Measurements from ENCODE around the gene SNAP29.

The SNAP29 gene

GRCh38 chr22:20847318-20847822, 11.4 kb upstream of the SNAP29 start:
- no peak for TF ChIP-seq ZNF274 (IDR thresholded peaks at IDR 0.05; ENCODE audit: low read depth, low read length)
- no peak overlapping the region for H3K4me3 ChIP-seq (ENCODE audit: low read length)

- no peak overlapping the region for H3K4me3 ChIP-seq (ENCODE audit: low read length)
- TF ChIP-seq ZNF274 (IDR thresholded peaks at IDR 0.05; ENCODE audit: low read depth, low read length) = no peak
Observed at GRCh38 chr22:20852076-20852475, 6.7 kb upstream of the SNAP29 start.

GRCh38 chr22:20852503-20852902, 6.3 kb upstream of the SNAP29 start:
- H3K4me3 ChIP-seq (ENCODE audit: low read length) = no peak overlapping the region
- TF ChIP-seq ZNF274 (IDR thresholded peaks at IDR 0.05; ENCODE audit: low read depth, low read length) = no peak

GRCh38 chr22:20853236-20853660, 5.6 kb upstream of the SNAP29 start:
- TF ChIP-seq ZNF274 (IDR thresholded peaks at IDR 0.05; ENCODE audit: low read depth, low read length) = no peak
- no peak overlapping the region for H3K4me3 ChIP-seq (ENCODE audit: low read length)

GRCh38 chr22:20857247-20857643, 1.6 kb upstream of the SNAP29 start:
- TF ChIP-seq ZNF274 (IDR thresholded peaks at IDR 0.05; ENCODE audit: low read depth, low read length) = no peak
- H3K4me3 ChIP-seq (ENCODE audit: low read length) = peak overlapping the region; percentile 93

- H3K4me3 ChIP-seq (ENCODE audit: low read length) = peak overlapping the region; percentile 93
- no peak for TF ChIP-seq ZNF274 (IDR thresholded peaks at IDR 0.05; ENCODE audit: low read depth, low read length)
Observed at GRCh38 chr22:20857838-20858614, 781 bp upstream of the SNAP29 start.

GRCh38 chr22:20859615-20860014, 808 bp downstream of the SNAP29 start:
- no peak for TF ChIP-seq ZNF274 (IDR thresholded peaks at IDR 0.05; ENCODE audit: low read depth, low read length)
- peak overlapping the region; percentile 71 for H3K4me3 ChIP-seq (ENCODE audit: low read length)

- H3K4me3 ChIP-seq (ENCODE audit: low read length) = no peak overlapping the region
- no peak for TF ChIP-seq ZNF274 (IDR thresholded peaks at IDR 0.05; ENCODE audit: low read depth, low read length)
Observed at GRCh38 chr22:20862540-20862939, 3.7 kb downstream of the SNAP29 start.

- TF ChIP-seq ZNF274 (IDR thresholded peaks at IDR 0.05; ENCODE audit: low read depth, low read length) = no peak
Observed at GRCh38 chr22:20863366-20863765, 4.6 kb downstream of the SNAP29 start.

GRCh38 chr22:20864186-20864908, 5.5 kb downstream of the SNAP29 start:
- TF ChIP-seq ZNF274 (IDR thresholded peaks at IDR 0.05; ENCODE audit: low read depth, low read length) = no peak
- no peak overlapping the region for H3K4me3 ChIP-seq (ENCODE audit: low read length)

More at GRCh38 chr22:20863366-20863765, 4.6 kb downstream of the SNAP29 start:
- H3K4me3 ChIP-seq (ENCODE audit: low read length) = no peak overlapping the region

GRCh38 chr22:20865331-20865730, 6.5 kb downstream of the SNAP29 start:
- no peak overlapping the region for H3K4me3 ChIP-seq (ENCODE audit: low read length)
- no peak for TF ChIP-seq ZNF274 (IDR thresholded peaks at IDR 0.05; ENCODE audit: low read depth, low read length)

GRCh38 chr22:20865875-20866445, 7.2 kb downstream of the SNAP29 start:
- no peak for TF ChIP-seq ZNF274 (IDR thresholded peaks at IDR 0.05; ENCODE audit: low read depth, low read length)
- no peak overlapping the region for H3K4me3 ChIP-seq (ENCODE audit: low read length)

GRCh38 chr22:20866736-20867135, 7.9 kb downstream of the SNAP29 start:
- no peak for TF ChIP-seq ZNF274 (IDR thresholded peaks at IDR 0.05; ENCODE audit: low read depth, low read length)
- no peak overlapping the region for H3K4me3 ChIP-seq (ENCODE audit: low read length)

GRCh38 chr22:20867179-20868024, 8.6 kb downstream of the SNAP29 start:
- no peak overlapping the region for H3K4me3 ChIP-seq (ENCODE audit: low read length)
- TF ChIP-seq ZNF274 (IDR thresholded peaks at IDR 0.05; ENCODE audit: low read depth, low read length) = no peak

All from GM08714 (cell line).